ENCODE measurements around the gene AP1G1.
A peak's percentile ranks its signal among the peaks of the same experiment; 100 is the strongest.
"Not testable (repeated sequence)": the region's sequence is repeated elsewhere in the genome, so short reads cannot be mapped to it uniquely, and the experiment has no call there.

Gene AP1G1
- total RNA-seq: 156 to 166 reads per million in 2 donors

DNA sequence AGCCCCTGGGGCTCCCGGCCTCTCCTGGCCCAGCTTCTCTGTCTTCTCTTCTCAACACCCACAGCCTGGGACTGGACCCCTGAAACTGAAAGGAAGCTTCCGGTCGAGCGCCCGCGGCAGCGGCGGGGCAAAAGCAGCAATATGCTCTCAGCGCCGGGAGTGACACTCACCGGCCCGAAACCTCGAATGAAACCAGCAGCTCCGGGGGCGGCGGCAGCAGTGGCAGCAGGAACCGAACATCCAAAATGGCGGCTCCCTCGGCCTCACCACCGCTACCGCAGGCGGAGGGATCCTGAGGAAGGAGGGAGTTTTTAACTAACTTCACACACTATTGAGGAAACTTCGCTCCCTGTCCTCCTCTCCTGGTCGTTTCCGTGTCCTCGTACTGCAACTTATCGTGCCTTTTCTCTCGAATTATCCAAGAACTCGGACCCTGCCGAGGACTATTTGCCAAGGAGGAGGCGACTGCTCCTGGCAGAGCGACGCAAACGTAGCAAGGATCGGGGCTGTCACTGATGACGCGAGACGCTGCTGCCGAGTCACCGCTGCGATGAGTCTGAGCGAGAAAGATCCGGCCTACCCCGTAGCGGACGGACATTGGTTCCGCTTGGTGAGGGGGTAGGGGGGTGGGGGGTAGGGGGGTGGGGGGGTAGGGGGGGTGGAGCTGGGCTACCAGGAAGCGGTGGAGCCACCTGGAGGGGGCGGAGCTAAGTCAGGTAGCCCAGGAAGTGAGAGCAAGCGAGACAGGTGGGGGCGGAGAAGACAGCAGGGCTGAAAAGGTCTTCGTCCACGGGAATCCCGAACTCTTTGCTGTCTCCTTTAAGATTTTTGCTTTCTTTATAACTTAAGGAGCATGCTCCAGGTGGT lies at the start of gene AP1G1:
Gene AP1G1, minus strand, starts transcription at position 242 of the 867 bp plus-strand sequence. CDS start 19,355 bp downstream, outside the sequence.
- peak; percentile 87 for DNase-seq

DNA sequence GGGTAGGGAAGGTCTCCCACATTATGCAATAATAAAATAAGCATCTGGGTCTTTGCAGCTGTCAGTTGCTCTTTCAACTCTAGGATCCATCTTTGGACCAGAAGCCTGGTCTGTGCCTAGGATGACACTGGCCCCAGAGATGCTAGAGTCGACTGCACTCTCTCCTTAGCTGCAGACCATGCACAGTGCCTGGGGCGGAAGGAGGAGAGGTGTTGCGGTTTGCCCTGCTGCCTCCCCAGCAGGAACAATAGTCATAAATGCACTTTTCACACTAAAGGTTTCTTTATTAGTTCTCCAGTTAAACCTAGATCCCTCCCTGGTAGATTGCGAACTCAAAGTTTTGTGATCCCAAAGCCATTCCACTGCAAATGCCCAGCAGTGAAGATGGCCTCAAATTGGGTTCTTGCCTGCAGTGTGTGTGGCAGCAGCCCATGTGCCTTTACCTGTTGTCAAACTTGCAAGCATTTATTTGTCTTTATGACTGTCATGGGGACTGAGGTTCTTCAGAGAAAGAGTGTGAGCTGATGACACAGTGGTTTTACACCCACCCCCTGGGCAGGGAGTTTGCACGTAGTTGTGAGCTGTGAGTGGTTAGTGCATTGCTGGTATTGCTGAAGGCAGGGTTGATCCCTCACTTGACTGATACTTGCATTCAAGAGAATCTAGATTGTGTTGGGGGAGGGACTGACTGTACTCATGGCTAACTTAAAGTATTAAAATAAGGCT lies 47.5 kb upstream of the AP1G1 start:
- no peak for DNase-seq

DNA sequence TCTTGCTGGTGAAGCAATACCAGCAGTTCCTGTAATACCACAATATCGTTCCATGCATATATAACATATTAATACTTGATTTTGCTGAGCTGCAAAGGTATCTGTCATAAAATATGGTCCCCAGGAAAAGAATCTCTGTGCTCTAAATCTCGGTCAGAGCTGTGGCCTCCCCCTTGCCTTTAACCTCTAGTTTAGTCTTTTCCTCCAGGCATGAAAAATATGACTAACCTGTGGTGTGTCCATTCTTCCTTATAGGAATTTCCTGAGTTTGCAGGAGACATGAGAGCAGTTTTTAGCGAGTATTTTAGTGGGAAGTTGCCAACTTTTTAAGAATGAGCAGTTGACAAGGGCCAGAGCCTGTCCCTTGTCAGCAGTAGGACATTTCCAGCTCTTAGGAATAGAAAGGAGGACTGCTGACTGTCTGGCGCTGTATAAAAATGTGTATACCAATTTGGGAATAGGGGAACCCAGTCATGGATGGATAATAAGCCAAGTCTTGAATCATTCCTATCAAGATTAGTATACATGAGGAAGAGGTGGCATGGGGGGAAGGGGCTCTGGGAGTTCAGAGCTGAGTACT lies 45.8 kb upstream of the AP1G1 start:
- DNase-seq: no peak

DNA sequence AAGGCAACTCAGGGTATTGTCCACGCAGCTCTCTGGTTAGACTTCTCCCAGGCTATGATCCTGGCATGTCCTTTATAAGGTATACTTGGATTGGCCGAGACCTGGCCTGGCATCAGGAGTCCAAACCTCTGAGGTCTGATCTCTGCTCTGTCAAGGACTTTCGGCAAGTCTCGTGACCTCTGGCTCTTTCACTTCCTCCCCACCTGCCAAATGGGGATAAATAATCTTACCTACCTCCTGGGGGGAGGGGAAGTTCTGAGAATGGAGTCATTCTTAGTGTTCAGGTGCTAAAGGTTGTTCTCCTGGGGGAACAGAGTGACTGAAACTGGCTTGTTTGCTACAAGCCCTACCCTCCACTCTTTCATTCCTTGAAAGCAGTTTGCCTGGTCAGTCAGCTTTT lies 44.8 kb upstream of the AP1G1 start:
- no peak for DNase-seq

DNA sequence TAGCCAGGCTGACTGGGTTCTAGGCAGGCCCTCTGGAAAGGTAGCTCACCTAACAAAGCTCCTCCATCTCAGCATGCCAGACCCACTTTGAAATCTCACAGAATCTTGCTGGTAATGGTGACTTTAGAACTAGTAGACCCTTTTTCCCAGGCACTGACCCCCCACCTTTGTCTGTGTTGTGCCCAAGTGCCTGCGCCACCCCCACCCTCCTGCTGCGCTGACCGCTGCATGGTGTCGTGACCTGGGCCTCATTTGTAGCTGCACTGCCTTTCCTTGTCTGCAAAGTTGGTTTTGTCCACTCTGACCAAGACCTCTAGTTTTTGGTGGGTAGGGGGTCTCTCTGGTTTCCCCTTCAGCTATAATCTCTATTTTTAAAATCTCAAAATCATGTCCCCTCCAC lies 43.9 kb upstream of the AP1G1 start:
- DNase-seq: no peak

DNA sequence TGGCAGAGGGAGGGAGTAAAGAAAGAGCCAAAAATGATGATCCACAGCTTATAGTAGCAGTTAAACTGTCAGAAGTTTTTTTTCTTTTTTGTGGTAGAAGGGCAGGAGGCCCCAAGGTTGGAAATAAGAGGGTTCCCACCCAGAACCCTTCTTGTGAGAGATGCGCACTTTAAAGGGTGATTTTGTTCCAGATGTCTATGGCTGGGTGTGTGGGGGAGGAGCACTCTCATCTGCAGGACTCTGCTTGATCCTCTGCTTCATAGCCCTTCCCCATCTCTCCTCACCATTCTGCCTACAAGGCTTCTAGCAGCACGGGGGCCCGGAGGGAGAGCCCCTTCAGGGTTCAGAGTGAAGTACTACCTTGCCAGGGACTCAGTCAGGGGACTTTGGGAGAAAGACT lies 43.5 kb upstream of the AP1G1 start:
- no peak for DNase-seq

DNA sequence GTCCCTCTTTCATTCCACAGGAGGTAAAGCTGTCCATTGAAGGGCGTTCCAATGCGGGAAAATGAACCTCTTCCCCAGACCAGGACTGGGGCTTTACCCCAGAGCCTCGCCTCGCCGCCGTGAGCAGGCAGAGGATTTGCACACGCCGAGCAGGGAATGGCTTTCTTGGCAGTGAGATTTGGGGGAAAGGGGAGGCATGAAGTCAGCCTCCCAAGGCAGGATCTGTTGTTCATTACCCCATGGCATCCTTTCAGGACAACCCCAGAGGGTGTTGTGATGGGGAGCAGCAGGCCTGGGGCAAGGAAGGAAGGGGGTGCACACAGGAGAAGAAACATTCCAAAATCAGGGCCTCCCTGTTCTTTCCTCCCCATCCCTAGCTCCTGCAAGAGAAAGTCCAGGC lies 43.1 kb upstream of the AP1G1 start:
- no peak for DNase-seq

DNA sequence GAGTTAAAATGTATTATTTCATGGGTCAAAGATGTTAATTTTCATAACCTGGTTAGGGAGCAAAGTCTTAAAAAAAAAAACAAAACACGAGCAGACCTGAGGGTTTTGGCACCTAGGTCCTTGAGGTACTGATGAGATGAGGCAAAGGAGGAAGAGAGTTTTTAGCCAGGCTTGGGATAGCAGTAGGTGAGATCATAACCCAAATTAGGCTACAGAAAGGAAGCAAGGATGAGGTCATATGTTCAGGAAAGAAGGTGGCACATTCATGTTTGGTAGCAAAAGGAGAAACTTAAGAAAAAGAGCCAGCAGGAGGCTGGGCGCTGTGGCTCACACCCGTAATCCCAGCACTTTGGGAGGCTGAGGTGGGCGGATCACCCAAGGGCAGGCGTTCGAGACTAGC lies 40.0 kb upstream of the AP1G1 start:
- no peak for DNase-seq

DNA sequence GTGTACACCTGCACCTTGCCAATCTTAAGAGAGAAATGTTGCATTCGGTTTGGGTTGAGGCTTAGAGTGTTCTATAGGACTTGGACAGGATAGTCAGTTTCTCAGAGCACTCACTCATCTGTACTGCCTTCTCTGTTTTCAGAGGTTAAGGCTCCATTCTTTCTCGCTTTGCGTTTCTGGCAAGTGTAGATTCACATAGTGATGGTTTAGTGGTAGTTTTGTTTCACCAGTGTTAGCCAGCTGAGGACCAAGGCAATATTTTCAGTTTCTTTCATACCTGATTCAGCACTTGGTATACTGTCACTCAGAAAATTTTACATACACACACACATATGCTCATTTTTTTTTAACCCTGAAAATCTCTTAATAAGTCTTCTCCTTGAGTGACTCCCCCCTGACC lies 38.5 kb upstream of the AP1G1 start:
- no peak for DNase-seq

DNA sequence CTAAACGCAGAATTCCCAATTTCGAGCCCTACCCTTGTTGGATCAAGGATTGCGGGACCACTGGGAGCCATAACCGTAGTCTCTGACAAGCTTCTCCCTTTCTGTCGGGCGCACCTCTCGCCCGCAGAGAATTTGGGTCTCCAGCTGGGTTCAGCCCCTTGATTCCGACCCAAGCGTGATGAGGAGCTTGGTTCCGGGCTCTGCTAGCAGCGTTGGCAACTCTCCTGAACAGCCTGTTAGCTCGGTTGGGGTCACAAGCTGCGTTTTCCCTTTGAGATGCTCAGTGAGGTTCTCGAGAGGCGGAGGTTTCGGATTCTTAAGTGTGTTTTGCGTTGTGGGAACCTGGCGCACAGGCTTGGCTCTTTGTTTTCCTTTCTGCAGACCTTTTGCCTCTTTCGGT lies 37.8 kb upstream of the AP1G1 start:
- no peak for DNase-seq

DNA sequence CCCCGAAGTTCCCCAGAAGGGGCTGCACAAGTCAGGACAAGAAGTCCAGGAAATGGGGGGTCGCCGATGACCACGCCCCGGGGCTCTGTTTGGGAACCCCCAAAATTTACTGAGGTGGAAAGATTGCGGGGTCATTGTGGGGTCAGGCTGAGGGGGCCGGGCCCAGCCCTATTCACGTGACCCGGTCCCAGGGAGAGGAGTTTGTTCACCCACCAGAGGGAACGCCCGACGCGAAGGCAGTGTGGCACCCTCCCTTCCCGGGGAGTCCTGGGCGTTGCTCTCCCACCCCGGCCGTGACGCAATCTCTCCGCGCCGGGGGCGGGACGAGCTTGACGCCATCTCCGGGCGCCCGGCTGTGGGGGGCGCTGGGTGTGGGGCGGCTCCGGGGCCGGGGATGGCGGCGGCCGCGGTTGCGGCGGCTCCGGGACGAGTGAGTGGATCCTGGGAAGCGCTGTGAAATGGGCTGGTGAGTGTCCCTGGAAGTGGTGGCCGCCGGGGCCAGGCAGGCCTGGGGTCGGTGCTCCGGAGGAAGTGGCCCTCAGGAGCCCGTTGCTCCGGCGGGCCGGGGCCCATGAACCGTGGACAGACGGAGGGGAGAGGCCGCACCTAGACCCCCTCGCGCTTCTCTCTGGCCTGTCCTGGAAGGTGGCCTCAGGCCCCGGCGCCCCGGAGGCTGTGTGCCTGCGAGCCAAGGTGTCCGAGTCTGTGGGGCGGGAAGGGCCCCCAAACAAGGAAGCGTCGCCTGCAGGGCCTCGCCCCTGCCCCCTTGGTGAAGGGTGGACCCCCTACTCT lies 37.2 kb upstream of the AP1G1 start, which contains the start of gene ATXN1L:
Gene ATXN1L, plus strand, starts transcription at position 338 of the 792 bp plus-strand sequence. CDS start 3,765 bp downstream, outside the sequence.
- DNase-seq: peak; percentile 93

DNA sequence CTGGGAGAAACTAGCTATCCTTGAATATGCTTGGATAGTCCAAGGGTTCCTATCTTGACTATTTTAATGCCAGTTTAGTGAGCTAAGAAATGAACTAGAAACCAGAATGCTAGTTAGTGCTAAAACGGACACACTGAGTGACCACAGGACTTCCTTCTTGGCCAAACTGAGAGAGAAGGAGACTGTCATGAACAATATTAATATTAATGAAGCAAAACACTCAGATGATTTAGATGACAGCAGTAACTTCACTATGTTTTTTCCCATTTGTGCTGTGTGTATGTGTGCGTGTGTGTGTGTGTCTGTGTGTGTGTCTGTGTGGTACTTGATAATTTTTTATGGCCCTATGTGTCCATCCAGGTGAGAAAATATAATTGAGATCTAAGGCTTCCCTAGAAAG lies 34.9 kb upstream of the AP1G1 start:
- no peak for DNase-seq

DNA sequence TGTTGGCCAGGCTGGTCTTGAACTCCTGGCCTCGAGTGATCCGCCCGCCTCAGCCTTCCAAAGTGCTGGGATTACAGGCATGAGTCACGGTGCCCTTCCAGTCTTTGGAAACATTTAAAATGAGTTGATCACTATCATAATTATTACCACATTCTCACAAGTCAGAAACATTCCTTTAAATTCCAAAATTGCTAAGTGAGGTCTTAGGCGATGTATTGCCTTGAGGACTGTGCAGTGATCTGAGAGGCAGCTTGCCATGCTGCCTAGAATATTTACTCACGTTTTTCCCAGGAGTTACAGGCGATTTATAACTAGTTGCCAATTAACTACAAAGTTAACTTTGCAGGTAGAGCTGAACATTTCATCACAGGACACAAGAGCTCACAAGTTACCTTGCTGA lies 31.4 kb upstream of the AP1G1 start:
- DNase-seq: no peak

DNA sequence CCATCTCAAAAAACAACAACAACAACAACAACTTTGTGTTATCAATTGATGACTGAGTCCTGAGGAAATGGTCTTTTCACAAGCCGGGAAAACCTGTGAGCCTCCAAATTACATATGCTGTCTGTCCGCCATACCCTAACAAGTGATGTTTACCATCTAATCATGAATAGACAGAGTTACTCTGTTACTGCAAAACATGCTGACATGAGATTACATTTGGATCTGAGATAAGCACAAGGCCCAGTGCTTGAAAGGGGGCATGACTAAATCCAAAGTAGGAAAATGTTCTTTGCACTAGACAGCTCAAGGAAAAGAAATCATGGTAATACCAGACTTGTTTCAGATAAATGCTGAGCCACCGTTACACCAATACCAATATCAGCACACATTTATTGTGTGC lies 28.5 kb upstream of the AP1G1 start:
- DNase-seq: no peak

DNA sequence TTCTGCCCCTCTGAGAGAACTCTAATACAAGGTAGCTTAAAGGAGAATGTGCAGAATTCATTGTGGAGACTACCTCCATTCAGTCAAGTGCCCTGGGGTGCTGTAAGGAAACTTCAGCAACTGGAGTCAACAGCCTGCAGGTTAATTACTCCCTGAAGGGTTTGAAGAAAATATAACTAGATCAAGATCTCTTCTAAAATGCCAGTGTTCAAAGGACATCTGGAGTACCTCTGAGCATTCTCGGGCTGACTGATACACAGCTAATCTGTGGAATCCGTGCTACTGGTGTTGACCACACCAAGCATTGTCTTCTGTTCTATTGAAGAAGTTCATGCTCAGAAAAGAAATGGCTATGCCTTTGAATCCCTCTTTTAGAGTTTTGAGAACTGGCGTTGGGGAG lies 25.7 kb upstream of the AP1G1 start:
- no peak for DNase-seq

DNA sequence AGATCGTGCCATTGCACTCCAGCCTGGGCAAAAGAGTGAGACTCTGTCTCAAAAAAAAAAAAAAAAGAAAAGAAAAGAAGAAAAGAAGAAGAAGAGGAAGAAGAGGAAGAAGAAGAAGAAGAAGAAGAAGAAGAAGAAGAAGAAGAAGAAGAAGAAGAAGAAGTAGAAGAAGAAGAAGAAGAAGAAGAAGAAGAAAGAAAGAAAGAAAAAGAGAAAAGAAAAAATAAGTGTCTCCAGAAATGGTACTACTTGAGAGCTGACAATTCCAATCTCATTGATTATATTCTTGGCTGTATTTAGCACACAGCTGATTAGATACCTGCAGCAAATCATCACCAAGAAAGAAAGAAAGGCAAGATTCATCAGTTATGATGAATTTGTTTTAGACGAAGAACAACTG lies 23.5 kb upstream of the AP1G1 start:
- not testable (repeated sequence) for DNase-seq

DNA sequence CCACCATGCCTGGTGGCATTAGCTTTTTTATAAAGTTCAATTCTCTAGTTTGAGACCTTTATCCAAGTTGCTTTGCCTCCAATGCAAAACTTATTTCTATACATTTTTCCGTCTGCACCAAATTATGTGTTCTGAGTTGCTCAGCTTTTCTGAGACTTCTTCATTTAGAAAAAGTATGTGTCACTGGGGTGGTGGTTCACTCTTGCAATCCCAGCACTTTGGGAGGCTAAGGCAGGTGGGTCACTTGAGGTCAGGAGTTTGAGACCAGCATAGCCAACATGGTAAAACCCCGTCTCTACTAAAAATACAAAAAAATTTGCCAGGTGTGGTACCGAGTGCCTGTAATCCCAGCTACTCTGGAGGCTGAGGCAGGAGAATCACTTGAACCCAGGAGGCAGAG lies 23.1 kb upstream of the AP1G1 start:
- DNase-seq: not testable (repeated sequence)

DNA sequence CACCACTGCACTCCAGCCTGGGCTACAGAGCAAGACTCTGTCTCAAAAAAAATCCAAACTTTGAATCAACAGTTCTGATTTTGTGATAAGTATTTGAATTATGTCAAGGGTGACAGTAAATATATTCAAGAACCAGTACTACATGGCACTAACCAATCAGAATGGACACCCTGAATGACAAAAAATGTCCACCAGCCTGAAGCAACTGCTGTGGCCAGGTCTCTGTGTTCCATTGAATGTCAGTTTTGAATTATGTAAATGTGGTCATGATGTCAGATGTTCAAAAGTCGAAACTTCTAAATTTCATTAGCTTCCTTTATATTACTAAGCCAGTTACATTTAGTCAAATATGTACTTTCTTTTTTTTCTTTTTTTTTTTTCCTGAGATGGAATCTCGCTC lies 21.7 kb upstream of the AP1G1 start:
- no peak for DNase-seq

DNA sequence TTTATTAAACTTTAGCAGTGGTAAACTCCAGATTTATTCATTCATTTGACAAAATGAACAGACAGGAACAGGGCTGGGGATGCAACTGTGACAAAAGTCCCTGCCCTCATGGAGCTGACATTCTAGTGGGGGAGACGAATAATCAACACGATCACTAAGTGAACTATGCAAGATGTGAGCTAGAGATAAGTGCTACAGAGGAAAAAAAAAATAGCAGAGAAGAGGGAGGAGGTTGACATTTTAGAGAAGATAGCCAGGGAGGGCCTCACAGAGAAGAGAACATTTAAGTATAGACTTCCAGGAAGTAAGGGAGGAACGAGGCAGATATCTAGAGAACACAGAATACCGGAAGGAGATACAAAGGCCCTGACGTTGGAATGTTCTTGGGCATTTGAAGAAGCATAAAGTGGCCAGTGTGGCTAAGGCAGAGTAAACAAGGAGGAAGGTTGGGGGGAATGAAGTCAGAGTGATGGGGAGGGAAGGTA lies 17.9 kb upstream of the AP1G1 start:
- no peak for DNase-seq

DNA sequence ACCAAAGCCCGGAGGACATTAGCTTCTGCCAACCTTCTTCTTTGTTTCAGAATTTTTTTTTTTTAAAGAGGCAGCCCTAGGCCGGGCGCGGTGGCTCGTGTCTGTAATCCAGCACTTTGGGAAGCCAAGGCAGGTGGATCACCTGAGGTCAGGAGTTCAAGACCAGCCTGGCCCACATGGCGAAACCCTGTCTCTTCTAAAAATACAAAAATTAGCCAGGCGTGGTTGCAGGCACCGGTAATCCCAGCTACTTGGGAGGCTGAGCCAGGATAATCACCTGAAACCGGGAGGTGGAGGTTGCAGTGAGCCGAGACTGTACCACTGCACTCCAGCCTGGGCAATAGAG lies 8.5 kb upstream of the AP1G1 start:
- not testable (repeated sequence) for DNase-seq

DNA sequence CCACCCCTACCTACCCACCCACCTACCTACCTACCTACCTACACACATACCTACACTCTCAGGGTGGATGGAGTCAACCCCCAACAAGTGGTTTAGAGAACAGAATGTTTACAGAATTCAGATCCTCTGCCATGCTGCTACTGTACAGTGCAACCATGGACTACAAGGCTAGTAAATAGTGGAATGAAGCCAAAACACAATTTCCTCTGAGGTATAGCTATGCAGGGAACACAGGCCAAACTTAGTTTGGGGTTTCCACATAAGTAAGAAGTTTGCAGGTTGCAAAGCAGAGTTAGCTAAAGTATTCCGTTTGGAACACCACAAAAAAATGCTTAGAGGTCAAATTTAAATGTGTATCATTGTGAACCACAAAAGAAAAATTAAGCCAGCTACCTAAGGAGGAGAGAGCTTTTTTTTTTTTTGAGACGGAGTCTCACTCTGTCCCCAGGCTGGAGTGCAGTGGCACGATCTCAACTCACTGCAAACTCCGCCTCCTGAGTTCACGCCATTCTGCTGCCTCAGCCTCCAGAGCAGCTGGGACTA lies 2.7 kb upstream of the AP1G1 start:
- DNase-seq: no peak

DNA sequence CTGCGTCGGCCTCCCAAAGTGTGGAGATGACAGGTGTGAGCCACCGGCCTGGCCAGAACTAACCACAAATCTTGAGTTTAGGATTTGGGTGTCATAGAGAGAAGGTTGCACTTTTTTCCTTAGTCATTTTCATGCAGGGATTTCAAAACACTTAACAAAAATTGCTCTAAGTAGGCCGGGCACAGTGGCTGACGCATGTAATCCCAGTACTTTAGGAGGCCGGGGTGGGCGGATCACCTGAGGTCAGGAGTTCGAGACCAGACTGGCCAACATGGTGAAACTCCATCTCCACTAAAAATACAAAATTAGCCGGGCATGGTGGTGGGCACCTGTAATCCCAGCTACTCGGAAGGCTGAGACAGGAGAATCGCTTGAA lies 1.5 kb upstream of the AP1G1 start:
- not testable (repeated sequence) for DNase-seq

All from T-helper 9 cell (primary cell).